GM23338 (cell line): ENCODE data around the gene TMEM62. TPM values are rescaled to one million over a fixed set of nuclear protein-coding genes. Genes with fewer than 3 reads are reported as not detected.

Experiments used
- ATAC-seq: fragments of 200-7000 bp; cut with Tn5 transposase; 3 replicates; pipeline ENCODE4 v1.9.1; 2020
- DNase-seq: peaks from one replicate; pipeline ENCODE4 v3.0.0-alpha.2; 2015; ENCODE audit warnings: low spot score
- H2AFZ ChIP-seq: fragments of 200-600 bp; sonication (generic); 2 replicates; pipeline ENCODE4 v1.8.0; 2016; ENCODE audit warnings: antibody characterized with exemption, mild to moderate bottlenecking, moderate library complexity
- H3F3A ChIP-seq: fragments of 200-600 bp; sonication (generic); replicated peaks from 2 replicates; pipeline ENCODE4 v1.8.0; 2017; ENCODE audit warnings: antibody characterized with exemption, mixed run types, low read depth
- H3K27ac ChIP-seq: fragments of 200-600 bp; sonication (generic); 2 replicates; pipeline ENCODE4 v1.6.1; 2016; ENCODE audit warnings: low read depth
- H3K27me3 ChIP-seq: fragments of 200-600 bp; sonication (generic); 2 replicates; pipeline ENCODE4 v1.8.0; 2016; ENCODE audit warnings: mild to moderate bottlenecking, mixed run types, moderate library complexity; ENCODE audit not compliant: insufficient read depth
- H3K36me3 ChIP-seq: fragments of 200-600 bp; sonication (generic); 2 replicates; pipeline ENCODE4 v1.8.0; 2016; ENCODE audit warnings: mild to moderate bottlenecking; ENCODE audit not compliant: insufficient read depth
- H3K4me1 ChIP-seq: fragments of 200-600 bp; sonication (generic); 2 replicates; pipeline ENCODE4 v1.8.0; 2016; ENCODE audit warnings: mild to moderate bottlenecking, moderate library complexity; ENCODE audit not compliant: insufficient read depth
- H3K4me2 ChIP-seq: fragments of 200-600 bp; sonication (generic); 2 replicates; pipeline ENCODE4 v1.7.1; 2017; ENCODE audit warnings: mixed run types
- H3K4me3 ChIP-seq: fragments of 200-600 bp; sonication (generic); 2 replicates; pipeline ENCODE4 v1.6.1; 2016; ENCODE audit warnings: mixed run types
- H3K79me2 ChIP-seq: fragments of 200-600 bp; sonication (generic); replicated peaks from 2 replicates; pipeline ENCODE4 v1.8.0; 2017; ENCODE audit warnings: mild to moderate bottlenecking; ENCODE audit not compliant: insufficient read depth
- H3K9me2 ChIP-seq: fragments of 200-600 bp; sonication (generic); 2 replicates; pipeline ENCODE4 v1.8.0; 2017; ENCODE audit not compliant: insufficient read depth
- H4K20me1 ChIP-seq: fragments of 200-600 bp; sonication (generic); replicated peaks from 2 replicates; pipeline ENCODE4 v1.8.0; 2017; ENCODE audit warnings: mild to moderate bottlenecking; ENCODE audit not compliant: insufficient read depth
- H3K27ac Mint-ChIP-seq: 2 replicates; pipeline ENCODE4 v1.8.0; 2020; ENCODE audit warnings: inconsistent platforms, mild to moderate bottlenecking, moderate library complexity, mixed read lengths
- H3K27me3 Mint-ChIP-seq: 3 replicates; pipeline ENCODE4 v1.8.0; 2022; ENCODE audit warnings: low read depth, mild to moderate bottlenecking, moderate library complexity, mixed read lengths, inconsistent platforms; ENCODE audit not compliant: insufficient read depth, poor library complexity
- H3K36me3 Mint-ChIP-seq: 3 replicates; pipeline ENCODE4 v1.8.0; 2021; ENCODE audit warnings: low read depth, mild to moderate bottlenecking, inconsistent platforms, moderate library complexity, mixed read lengths
- H3K4me1 Mint-ChIP-seq: 3 replicates; pipeline ENCODE4 v1.8.0; 2020; ENCODE audit warnings: mild to moderate bottlenecking, inconsistent platforms, mixed read lengths
- H3K4me3 Mint-ChIP-seq: 3 replicates; pipeline ENCODE4 v1.8.0; 2021; ENCODE audit warnings: moderate library complexity, mild to moderate bottlenecking, inconsistent platforms, mixed read lengths
- H3K9me3 Mint-ChIP-seq: 3 replicates; pipeline ENCODE4 v1.8.0; 2020; ENCODE audit warnings: moderate library complexity, mild to moderate bottlenecking, inconsistent platforms, mixed read lengths
- CREB1 ChIP-seq: fragments of 250-450 bp; sonication (Bioruptor Pico); IDR thresholded peaks from 2 replicates; pipeline ENCODE4 v1.5.0; 2020; ENCODE audit warnings: low read depth, mild to moderate bottlenecking, moderate library complexity
- CTCF ChIP-seq, 2 experiments: fragments of 200-600 bp in 1 of 2; sonication (generic) in 1 of 2; conservative IDR thresholded peaks; 2 replicates each; pipeline versions ENCODE4 v1.5.1 to v1.6.1; 2016 to 2017; ENCODE audit warnings: antibody characterized with exemption in 2 of 2, low read depth in 2 of 2, mild to moderate bottlenecking in 2 of 2, moderate library complexity in 1 of 2
- ETS1 ChIP-seq: IDR thresholded peaks from 2 replicates; pipeline ENCODE4 v1.6.1; 2016; ENCODE audit warnings: antibody characterized with exemption
- EZH2 ChIP-seq: fragments of 200-600 bp; sonication (generic); IDR thresholded peaks from one replicate; pipeline ENCODE4 v1.8.0; 2017; ENCODE audit warnings: antibody characterized with exemption, mild to moderate bottlenecking, low read depth; ENCODE audit not compliant: unreplicated experiment
- EZH2phosphoT487 ChIP-seq: fragments of 200-600 bp; sonication (generic); IDR thresholded peaks from one replicate; pipeline ENCODE4 v1.8.1; 2018; ENCODE audit warnings: antibody characterized with exemption; ENCODE audit not compliant: unreplicated experiment
- JUNB ChIP-seq: IDR thresholded peaks from one replicate; pipeline ENCODE4 v1.6.1; 2016; ENCODE audit warnings: antibody characterized with exemption; ENCODE audit not compliant: unreplicated experiment
- NANOG ChIP-seq: IDR thresholded peaks from 2 replicates; pipeline ENCODE4 v1.6.1; 2016; ENCODE audit warnings: antibody characterized with exemption, borderline replicate concordance
- POLR2AphosphoS5 ChIP-seq: IDR thresholded peaks from 2 replicates; pipeline ENCODE4 v1.6.1; 2016; ENCODE audit warnings: antibody characterized with exemption, low read depth
- REST ChIP-seq: IDR thresholded peaks from one replicate; pipeline ENCODE4 v1.6.1; 2018; ENCODE audit warnings: antibody characterized with exemption; ENCODE audit not compliant: unreplicated experiment
- STAT1 ChIP-seq: IDR thresholded peaks from one replicate; pipeline ENCODE4 v1.6.1; 2016; ENCODE audit warnings: antibody characterized with exemption; ENCODE audit not compliant: unreplicated experiment
- ZNF114 ChIP-seq: fragments of 250-450 bp; sonication (Bioruptor Pico); IDR thresholded peaks from 2 replicates; pipeline ENCODE4 v1.5.0; 2020; ENCODE audit warnings: mild to moderate bottlenecking, moderate library complexity
- ZNF331 ChIP-seq: fragments of 250-450 bp; sonication (Bioruptor Pico); IDR thresholded peaks from 2 replicates; pipeline ENCODE4 v1.5.0; 2020; ENCODE audit warnings: low read depth, mild to moderate bottlenecking, moderate library complexity
- ZNF462 ChIP-seq: fragments of 250-450 bp; sonication (Bioruptor Pico); IDR thresholded peaks from 2 replicates; pipeline ENCODE4 v1.5.0; 2020; ENCODE audit warnings: mild to moderate bottlenecking, moderate library complexity
- polyA plus RNA-seq: library from polyadenylated mRNA; unstranded; fragments of >200 nt; fragmentation: Nextera tagmentation; extraction: Ambion mirVana; gene quantifications from 2 replicates; pipeline ENCODE4 v1.2.1, GENCODE V29; 2016
- total RNA-seq: library from RNA; depleted of rRNA; stranded (reverse); fragments of >200 nt; shearing (Covaris generic); gene quantifications from 2 replicates; pipeline ENCODE4 v1.2.3, GENCODE V29; 2014

The TMEM62 gene
- total and polyA plus RNA-seq, 2 experiments from 2014 or later: 3.4 to 14.3 TPM

- Histone ChIP-seq H3K9me2 (no peaks in the 10 kb centered on the region), H3K27me3 (no peaks in the 10 kb centered on the region), H3K27ac (no peak overlapping the region), H2AFZ (no peak overlapping the region), H3K79me2 (no peaks in the 10 kb centered on the region), H3K4me2 (no peak overlapping the region), H3K4me1 (no peaks in the 10 kb centered on the region), H3F3A (no peaks in the 10 kb centered on the region), H4K20me1 (no peaks in the 10 kb centered on the region), H3K36me3 (0 out of 2 replicates have a peak, but pooled peaks cover 3% of the 10 kb centered on the region), H3K4me3 (no peak overlapping the region)
- TF ChIP-seq NANOG: no peak
- no peak for TF ChIP-seq STAT1
- no peak for TF ChIP-seq ZNF114 (CRISPR knock-in tag)
- no peak for TF ChIP-seq JUNB
- no peak for TF ChIP-seq POLR2AphosphoS5
- no peak for TF ChIP-seq CTCF (conservative IDR thresholded peaks at IDR 0.05; ENCODE audit: low read depth in 2 of 2)
- TF ChIP-seq ZNF331: no peak
- TF ChIP-seq ZNF462 (CRISPR knock-in tag): no peak
- no peak for TF ChIP-seq EZH2
- TF ChIP-seq CREB1: no peak
- no peak for TF ChIP-seq ETS1
- TF ChIP-seq REST: no peak
- no peak for TF ChIP-seq EZH2phosphoT487
- Mint-ChIP-seq H3K36me3 (peaks cover 16% of the 10 kb centered on the region), H3K9me3 (peaks cover 7% of the 10 kb centered on the region; the same call in 2 of the 3 replicates), H3K27me3 (no peaks in the 10 kb centered on the region), H3K4me1 (peaks cover 6% of the 10 kb centered on the region), H3K4me3 (no peak overlapping the region), H3K27ac (no peak overlapping the region)
- ATAC-seq (no peak), DNase-seq (no peak)
Observed at GRCh38 chr15:43199945-43200488, 66.6 kb downstream of the TMEM62 start.
